ENCODE data around the gene CHI3L2. TPM values are rescaled to one million over a fixed set of nuclear protein-coding genes. Genes with fewer than 3 reads are reported as not detected.

CHI3L2 gene
- total and polyA plus RNA-seq, 2 of the 13 experiments (the other 11 are each of a cell fraction or from before 2014, with no cell fraction given), result 0.46 to 1.7 TPM

- TF ChIP-seq MAZ (IDR thresholded peaks at IDR 0.05; ENCODE audit: borderline replicate concordance, low read depth, low read length) (no peak), MAZ (CRISPR knock-in tag; IDR thresholded peaks at IDR 0.05; ENCODE audit: low read depth) (0 out of 2 replicates have a peak, but pooled peaks have one; percentile 37), HOXA3 (CRISPR knock-in tag; IDR thresholded peaks at IDR 0.05) (0 out of 2 replicates have a peak, but pooled peaks have one; percentile 9), IRF2 (CRISPR knock-in tag; IDR thresholded peaks at IDR 0.05) (0 out of 2 replicates have a peak, but pooled peaks have one; percentile 38), RXRB (CRISPR knock-in tag; IDR thresholded peaks at IDR 0.05; ENCODE audit: borderline replicate concordance) (0 out of 2 replicates have a peak, but pooled peaks have one; percentile 21), RAD21 (CRISPR knock-in tag; IDR thresholded peaks at IDR 0.05) (peak; percentile 97), ZSCAN31 (CRISPR knock-in tag; IDR thresholded peaks at IDR 0.05; ENCODE audit: low read depth) (0 out of 2 replicates have a peak, but pooled peaks have one; percentile 29), FOXJ3 (CRISPR knock-in tag; IDR thresholded peaks at IDR 0.05; ENCODE audit: borderline replicate concordance) (no peak), THAP11 (CRISPR knock-in tag; IDR thresholded peaks at IDR 0.05) (peak; percentile 40; the same call in 1 of the 2 replicates), MXD4 (CRISPR knock-in tag; IDR thresholded peaks at IDR 0.05) (no peak; the same call in 1 of the 2 replicates), ZNF687 (CRISPR knock-in tag; IDR thresholded peaks at IDR 0.05) (peak; percentile 52), PHF21A (CRISPR knock-in tag; IDR thresholded peaks at IDR 0.05) (0 out of 2 replicates have a peak, but pooled peaks have one; percentile 8), STAG1 (CRISPR knock-in tag; IDR thresholded peaks at IDR 0.05) (peak; percentile 98), ZNF501 (CRISPR knock-in tag; IDR thresholded peaks at IDR 0.05) (peak; percentile 53), SALL1 (CRISPR knock-in tag; IDR thresholded peaks at IDR 0.05) (peak; percentile 73), GATAD2A (CRISPR knock-in tag; IDR thresholded peaks at IDR 0.05) (0 out of 2 replicates have a peak, but pooled peaks have one; percentile 27), ATF4 (CRISPR knock-in tag; IDR thresholded peaks at IDR 0.05) (0 out of 4 replicates have a peak, but pooled peaks of 1 of the 2 experiments have one; percentile 21), KDM3A (CRISPR knock-in tag; IDR thresholded peaks at IDR 0.05; ENCODE audit: low read depth) (0 out of 2 replicates have a peak, but pooled peaks have one; percentile 22), THAP9 (CRISPR knock-in tag; IDR thresholded peaks at IDR 0.05; ENCODE audit: borderline replicate concordance) (peak; percentile 61; the same call in 1 of the 2 replicates), NAIF1 (CRISPR knock-in tag; IDR thresholded peaks at IDR 0.05; ENCODE audit: borderline replicate concordance) (no peak), ZMYM4 (CRISPR knock-in tag; IDR thresholded peaks at IDR 0.05) (0 out of 2 replicates have a peak, but pooled peaks have one; percentile 33), KDM1A (CRISPR knock-in tag; IDR thresholded peaks at IDR 0.05) (no peak)
Observed at GRCh38 chr1:111222308-111223125, 5.0 kb upstream of the CHI3L2 start (continued).

All from HepG2 (cell line).